T-cell (primary cell): ENCODE data around the gene LIN37. TPM values are rescaled to one million over a fixed set of nuclear protein-coding genes. Genes with fewer than 3 reads are reported as not detected.
"Not testable (repeated sequence)": the region's sequence is repeated elsewhere in the genome, so short reads cannot be mapped to it uniquely, and the experiment has no call there.

Source experiments
- ATAC-seq, 4 experiments: fragments of 200-7000 bp in 3 of 4; fragments of 150-1000 bp in 1 of 4; cut with Tn5 transposase; replicated peaks in 1 of 4; 1 replicate in 3 of 4; 2 replicates in 1 of 4; pipeline ENCODE4 v1.10.0; 2021; ENCODE audit warnings: moderate library complexity in 3 of 4, mild to moderate bottlenecking in 2 of 4, moderate number of reproducible peaks in 1 of 4
- CTCF ChIA-PET, 2 donors: fragments of 300-600 bp; sonication (Branson Sonifier 250); formaldehyde crosslinking; loops; one replicate each; lab custom pipeline; 2022; ENCODE audit warnings: antibody characterized with exemption in 2 of 2; lab: Charles Lee
- POLR2A ChIA-PET, 2 donors: fragments of 300-600 bp; sonication (Branson Sonifier 250); formaldehyde crosslinking; loops; one replicate each; lab custom pipeline; 2022; ENCODE audit warnings: antibody characterized with exemption in 2 of 2; lab: Charles Lee
- DNase-seq, 35 experiments: peaks; one replicate each; pipeline versions ENCODE4 v3.0.0 to v3.0.0-alpha.2; 2013 to 2023
- H3K27ac ChIP-seq: one replicate; pipeline ENCODE4 v1.5.1; 2013; ENCODE audit warnings: low read length
- H3K27me3 ChIP-seq, 2 experiments: replicated peaks in 1 of 2; 1 replicate in 1 of 2; 2 replicates in 1 of 2; pipeline versions ENCODE4 v1.6.1 to v1.7.0; 2013; ENCODE audit warnings: low read length in 1 of 2, mixed read lengths in 1 of 2; ENCODE audit not compliant: control insufficient read depth in 2 of 2, insufficient read depth in 2 of 2; ENCODE audit errors: extremely low read depth in 1 of 2
- H3K36me3 ChIP-seq, 2 donors: 1 replicate in 1 of 2; 2 replicates in 1 of 2; pipeline versions ENCODE4 v1.6.1 to v1.7.0; 2013; ENCODE audit warnings: low read length in 1 of 2; ENCODE audit not compliant: control insufficient read depth in 2 of 2, insufficient read depth in 1 of 2; ENCODE audit errors: extremely low read depth in 1 of 2
- H3K4me1 ChIP-seq, 2 experiments: 1 replicate in 1 of 2; 2 replicates in 1 of 2; pipeline versions ENCODE4 v1.6.1 to v1.7.0; 2013; ENCODE audit warnings: low read length in 2 of 2, mixed read lengths in 1 of 2; ENCODE audit not compliant: insufficient read depth in 2 of 2, control insufficient read depth in 1 of 2; ENCODE audit errors: extremely low read depth in 1 of 2
- H3K4me3 ChIP-seq, 2 donors: 1 replicate in 1 of 2; 2 replicates in 1 of 2; pipeline versions ENCODE4 v1.5.1 to v1.7.0; 2013; ENCODE audit warnings: mild to moderate bottlenecking in 2 of 2, low read length in 1 of 2, moderate library complexity in 1 of 2; ENCODE audit not compliant: control insufficient read depth in 1 of 2; ENCODE audit errors: extremely low read depth in 1 of 2
- H3K9me3 ChIP-seq: 2 replicates; pipeline ENCODE4 v1.7.0; 2013
- H3K27ac Mint-ChIP-seq, 2 donors: one replicate each; pipeline ENCODE4 v1.8.0; 2020 to 2021; ENCODE audit warnings: mild to moderate bottlenecking in 2 of 2, mixed read lengths in 2 of 2
- H3K27me3 Mint-ChIP-seq, 2 donors: one replicate each; pipeline ENCODE4 v1.8.0; 2021 to 2022; ENCODE audit warnings: mixed read lengths in 2 of 2
- H3K36me3 Mint-ChIP-seq: one replicate; pipeline ENCODE4 v1.8.0; 2021; ENCODE audit warnings: mixed read lengths
- H3K4me1 Mint-ChIP-seq, 3 donors: one replicate each; pipeline ENCODE4 v1.8.0; 2020 to 2022; ENCODE audit warnings: mixed read lengths in 3 of 3, mild to moderate bottlenecking in 1 of 3
- H3K4me3 Mint-ChIP-seq, 3 donors: one replicate each; pipeline ENCODE4 v1.8.0; 2020 to 2022; ENCODE audit warnings: mild to moderate bottlenecking in 3 of 3, mixed read lengths in 3 of 3, moderate library complexity in 3 of 3
- H3K9me3 Mint-ChIP-seq, 3 donors: one replicate each; pipeline ENCODE4 v1.8.0; 2020 to 2022; ENCODE audit warnings: mixed read lengths in 3 of 3
- WGBS: methylation state at CpG from one replicate; pipeline ENCODE4 v1.1.5; 2013; ENCODE audit warnings: missing lambda C conversion rate; ENCODE audit not compliant: insufficient coverage; 5-methylcytosine and 5-hydroxymethylcytosine counted together
- total RNA-seq, 35 experiments: library from RNA in 6 of 35; stranded (reverse) in 6 of 35; fragments of 120-200 nt in 1 of 35; gene quantifications; one replicate each; pipeline versions ENCODE4 v1.2.1 to v1.2.4 and lab custom pipeline; 2013 to 2026

The LIN37 gene
- total RNA-seq, 5 donors from 2014 or later (not counting 1 experiment from before 2014, with no cell fraction given) = 11.8 to 23.6 (median 22.8) TPM

- Mint-ChIP-seq H3K27ac (no peak overlapping the region), H3K36me3 (peaks cover 13% of the 10 kb centered on the region), H3K4me1 (no peaks in the 10 kb centered on the region), H3K27me3 (no peaks in the 10 kb centered on the region), H3K9me3 (no peaks in the 10 kb centered on the region), H3K4me3 (no peak overlapping the region)
- no peaks in the 10 kb centered on the region for H3K27me3 ChIP-seq
- DNase-seq (no peak), ATAC-seq (peak in 1 of 4 experiments; percentile 15)
- peaks cover 7 to 32% of the 10 kb centered on the region in 2 donors for H3K36me3 ChIP-seq
- H3K4me3 ChIP-seq = no peak overlapping the region
- CTCF ChIA-PET = no interaction called here
- no peaks in the 10 kb centered on the region for H3K4me1 ChIP-seq
- no peak overlapping the region for H3K27ac ChIP-seq
- 100% methylated on average over 5 of the region's 11 CpGs for WGBS
- POLR2A ChIA-PET = no interaction called here
- H3K9me3 ChIP-seq = no peaks in the 10 kb centered on the region
Measured at GRCh38 chr19:35766571-35767104, 18.3 kb downstream of the LIN37 start.

- no peaks in the 10 kb centered on the region for H3K9me3 Mint-ChIP-seq
- no peak overlapping the region for H3K4me3 ChIP-seq
- ATAC-seq (peak in 1 of 4 experiments; percentile 33), DNase-seq (no peak)
- H3K27ac Mint-ChIP-seq = no peak overlapping the region
- H3K36me3 ChIP-seq = peaks cover 4 to 25% of the 10 kb centered on the region in 2 donors
- no peaks in the 10 kb centered on the region for H3K27me3 ChIP-seq
- 89% methylated on average over 32 of the region's 34 CpGs for WGBS
- H3K9me3 ChIP-seq = no peaks in the 10 kb centered on the region
- H3K4me1 ChIP-seq = no peaks in the 10 kb centered on the region
- H3K4me3 Mint-ChIP-seq = no peak overlapping the region
- no peaks in the 10 kb centered on the region for H3K27me3 Mint-ChIP-seq
- H3K36me3 Mint-ChIP-seq = peaks cover 7% of the 10 kb centered on the region
- POLR2A ChIA-PET = no interaction called here
- no peaks in the 10 kb centered on the region for H3K4me1 Mint-ChIP-seq
- no peak overlapping the region for H3K27ac ChIP-seq
- CTCF ChIA-PET = no interaction called here
Measured at GRCh38 chr19:35767288-35768081, 19.1 kb downstream of the LIN37 start.

- no peak for ATAC-seq
- 97% methylated on average over 15 of the region's 15 CpGs for WGBS
Measured at GRCh38 chr19:35768082-35768421, 19.7 kb downstream of the LIN37 start.

GRCh38 chr19:35772362-35772761 lies 24.0 kb downstream of the LIN37 start:
- 94% methylated on average over 3 of the region's 5 CpGs for WGBS
- H3K36me3 ChIP-seq, H3K4me3 ChIP-seq, H3K27ac Mint-ChIP-seq, DNase-seq, H3K27me3 Mint-ChIP-seq, CTCF ChIA-PET, ATAC-seq, H3K27ac ChIP-seq, H3K27me3 ChIP-seq, H3K9me3 Mint-ChIP-seq, H3K9me3 ChIP-seq, POLR2A ChIA-PET, H3K4me3 Mint-ChIP-seq, H3K36me3 Mint-ChIP-seq: not testable (repeated sequence)
- H3K4me1 ChIP-seq = peaks cover 4 to 19% of the 10 kb centered on the region in 2 experiments
- H3K4me1 Mint-ChIP-seq = peaks cover 6 to 20% (median 20%) of the 10 kb centered on the region in 3 donors

More at GRCh38 chr19:35768082-35768421, 19.7 kb downstream of the LIN37 start:
- H3K9me3 ChIP-seq = no peaks in the 10 kb centered on the region
- H3K9me3 Mint-ChIP-seq = no peaks in the 10 kb centered on the region
- H3K4me3 ChIP-seq = no peak overlapping the region
- peaks cover 4 to 25% of the 10 kb centered on the region in 2 donors for H3K36me3 ChIP-seq
- no peaks in the 10 kb centered on the region for H3K27me3 ChIP-seq
- no peak overlapping the region for H3K27ac Mint-ChIP-seq
- H3K4me1 ChIP-seq = no peaks in the 10 kb centered on the region
- H3K36me3 Mint-ChIP-seq = peaks cover 7% of the 10 kb centered on the region
- POLR2A ChIA-PET = no interaction called here
- no peaks in the 10 kb centered on the region for H3K27me3 Mint-ChIP-seq
- CTCF ChIA-PET = no interaction called here
- H3K27ac ChIP-seq = no peak overlapping the region
- DNase-seq = no peak
- H3K4me1 Mint-ChIP-seq = no peaks in the 10 kb centered on the region
- H3K4me3 Mint-ChIP-seq = no peak overlapping the region

- H3K9me3 Mint-ChIP-seq = no peaks in the 10 kb centered on the region
- Histone ChIP-seq H3K4me3 (no peak overlapping the region), H3K27me3 (no peaks in the 10 kb centered on the region), H3K36me3 (peaks cover 0 to 4% of the 10 kb centered on the region in 2 donors), H3K27ac (no peak overlapping the region), H3K4me1 (peaks cover 4 to 19% of the 10 kb centered on the region in 2 experiments), H3K9me3 (no peaks in the 10 kb centered on the region)
- H3K27ac Mint-ChIP-seq = no peak overlapping the region
- DNase-seq = no peak
- ChIA-PET CTCF (interaction anchor here in 1 of 2 donors (0.6 kb wide), 1 partner anchor 78 kb away, joined by 4 read pairs; no protein-coding TSS in a partner anchor), POLR2A (no interaction called here)
- peaks cover 6 to 20% (median 20%) of the 10 kb centered on the region in 3 donors for H3K4me1 Mint-ChIP-seq
- WGBS = 100% methylated on average over 2 of the region's 9 CpGs
- peaks cover 4% of the 10 kb centered on the region for H3K36me3 Mint-ChIP-seq
- ATAC-seq = no peak
- H3K27me3 Mint-ChIP-seq = no peaks in the 10 kb centered on the region
- no peak overlapping the region for H3K4me3 Mint-ChIP-seq
Measured at GRCh38 chr19:35773020-35773806, 24.8 kb downstream of the LIN37 start.

GRCh38 chr19:35774274-35775045 lies 26.1 kb downstream of the LIN37 start:
- peak overlapping the region in 1 of 2 donors; percentile 62 for H3K4me3 ChIP-seq
- 62% methylated on average over 12 of the region's 16 CpGs for WGBS
- H3K4me1 Mint-ChIP-seq = peaks cover 6 to 20% (median 20%) of the 10 kb centered on the region in 3 donors
- no peak overlapping the region for H3K27ac ChIP-seq
- H3K27me3 Mint-ChIP-seq = no peaks in the 10 kb centered on the region
- ATAC-seq = no peak
- peak overlapping the region; percentile 78 to 88 (median 80) for H3K4me3 Mint-ChIP-seq
- ChIA-PET POLR2A (no interaction called here), CTCF (no interaction called here)
- DNase-seq = no peak
- H3K9me3 ChIP-seq = no peaks in the 10 kb centered on the region
- H3K4me1 ChIP-seq = peaks cover 4 to 19% of the 10 kb centered on the region in 2 experiments
- no peaks in the 10 kb centered on the region for H3K27me3 ChIP-seq
- no peaks in the 10 kb centered on the region for H3K36me3 ChIP-seq
- peaks cover 4% of the 10 kb centered on the region for H3K36me3 Mint-ChIP-seq
- peak overlapping the region in 1 of 2 donors; percentile 64 for H3K27ac Mint-ChIP-seq
- no peaks in the 10 kb centered on the region for H3K9me3 Mint-ChIP-seq
